Measurements from ENCODE around the gene PARP2. TPM values are rescaled to one million over a fixed set of nuclear protein-coding genes. Genes with fewer than 3 reads are reported as not detected.

The PARP2 gene
- total RNA-seq (17.4 and 22.4 TPM in 2 replicates), polyA plus RNA-seq (17.0 and 19.8 TPM in 2 replicates), polyA minus RNA-seq (4.7 and 8.5 TPM in 2 replicates)
- 11.1 TPM for total RNA-seq (2013)

DNA sequence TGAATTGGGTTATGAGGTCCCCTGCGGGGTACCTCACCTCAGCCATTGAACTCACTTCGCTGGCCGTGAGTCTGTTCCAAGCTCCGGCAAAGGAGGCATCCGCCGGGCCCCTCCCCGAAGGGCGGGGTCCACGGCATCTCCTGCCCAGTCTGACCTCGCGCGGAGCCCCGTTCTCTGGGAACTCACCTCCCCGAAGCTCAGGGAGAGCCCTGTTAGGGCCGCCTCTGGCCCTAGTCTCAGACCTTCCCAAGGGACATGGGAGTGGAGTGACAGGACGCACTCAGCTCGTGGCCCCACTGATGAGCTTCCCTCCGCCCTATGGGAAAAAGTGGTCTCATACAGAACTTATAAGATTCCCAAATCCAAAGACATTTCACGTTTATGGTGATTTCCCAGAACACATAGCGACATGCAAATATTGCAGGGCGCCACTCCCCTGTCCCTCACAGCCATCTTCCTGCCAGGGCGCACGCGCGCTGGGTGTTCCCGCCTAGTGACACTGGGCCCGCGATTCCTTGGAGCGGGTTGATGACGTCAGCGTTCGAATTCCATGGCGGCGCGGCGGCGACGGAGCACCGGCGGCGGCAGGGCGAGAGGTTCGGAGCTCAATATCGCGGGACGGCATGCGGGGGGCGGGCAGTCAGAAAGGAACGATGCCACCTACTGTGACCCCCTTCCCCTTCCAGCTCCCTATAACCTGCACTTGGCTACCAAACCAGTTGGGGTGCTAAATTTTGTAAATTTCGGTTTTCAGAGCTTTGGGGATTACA, at the start of gene PARP2:
Gene PARP2, plus strand, starts transcription at position 544 of the 770 bp plus-strand sequence. Its CDS starts 7 bp downstream, at position 551.
- Histone ChIP-seq H3K27ac (ENCODE audit: low read length in 2 of 2) (peak within 1 kb of the TSS; percentile 85 to 93), H2AFZ (ENCODE audit: insufficient read depth, low read depth, low read length, poor library complexity, severe bottlenecking) (peak within 1 kb of the TSS; percentile 83), H3K36me3 (replicated peaks in 1 of 2; ENCODE audit: control extremely low read depth in 1 of 2, control insufficient read depth in 1 of 2, extremely low read depth in 1 of 2, insufficient read depth in 2 of 2, low read length in 1 of 2) (peaks cover 1 to 3% of the 10 kb centered on the region in 2 experiments), H3K4me3 (ENCODE audit: control extremely low read depth in 1 of 5, extremely low read depth in 1 of 5, insufficient read depth in 1 of 5, low read depth in 2 of 5, low read length in 4 of 5) (peak within 1 kb of the TSS; percentile 79 to 96 (median 88)), H4K20me1 (ENCODE audit: control insufficient read depth, insufficient read depth, low read length, poor library complexity, severe bottlenecking) (no peaks in the 10 kb centered on the region), H3K27me3 (replicated peaks in 1 of 4; ENCODE audit: control extremely low read depth in 1 of 4, control insufficient read depth in 3 of 4, insufficient read depth in 4 of 4, low read length in 3 of 4) (no peaks in the 10 kb centered on the region), H3K79me2 (ENCODE audit: control insufficient read depth, insufficient read depth, low read length) (peaks cover 7% of the 10 kb centered on the region), H3K4me2 (replicated peaks; ENCODE audit: low read depth, low read length, poor library complexity, severe bottlenecking) (peak within 1 kb of the TSS; percentile 70), H3K9ac (ENCODE audit: low read length) (peak within 1 kb of the TSS; percentile 92), H3K4me1 (ENCODE audit: control insufficient read depth in 2 of 2, insufficient read depth in 2 of 2, low read length in 2 of 2) (peaks cover 6 to 10% of the 10 kb centered on the region in 2 donors), H3K9me3 (ENCODE audit: control extremely low read depth in 1 of 3, control insufficient read depth in 2 of 3, insufficient read depth in 1 of 3, low read length in 2 of 3) (peaks cover 0 to 3% (median 2%) of the 10 kb centered on the region in 3 donors)
- peaks cover 15% of the 10 kb centered on the region for H3K4me1 Mint-ChIP-seq
- ATAC-seq (ENCODE audit: low read depth) (peak; percentile 81), DNase-seq (peak; percentile 97)
- intact Hi-C loops (cut with micrococcal nuclease) = loop anchor here (1.0 to 5.0 kb wide), 11 partner anchors 10 to 759 kb away; partner anchors contain the start of genes APEX1, CCNB1IP1, PIP4P1 and PNP
- no peaks in the 10 kb centered on the region for H3K27me3 Mint-ChIP-seq
- POLR2A ChIA-PET = interaction anchor here (0.5 to 3.1 kb wide), 16 partner anchors 10 to 1094 kb away, joined by 3 to 19 read pairs (median 6); partner anchors contain the start of genes CCNB1IP1, PIP4P1, PNP and RNASE4
- no peaks in the 10 kb centered on the region for H3K9me3 Mint-ChIP-seq (ENCODE audit: insufficient read depth)
- CTCF ChIA-PET = interaction anchor here (0.7 to 5.5 kb wide), 19 partner anchors 10 to 746 kb away, joined by 3 to 88 read pairs (median 4); partner anchors contain the start of genes CCNB1IP1 and RNASE4
- TF ChIP-seq EZH2 (IDR thresholded peaks at IDR 0.05; ENCODE audit: borderline replicate concordance, insufficient read depth, low read depth, low read length, poor library complexity, severe bottlenecking) (no peak), CTCF (IDR thresholded peaks at IDR 0.05) (peak; percentile 22)
- H3K4me3 Mint-ChIP-seq = peak within 1 kb of the TSS; percentile 97
- peak within 1 kb of the TSS; percentile 99 for H3K27ac Mint-ChIP-seq
- under 1% methylated on average over 48 of the region's 50 CpGs for WGBS (ENCODE audit: insufficient coverage)

GRCh38 chr14:20294636-20295035, 48.8 kb upstream of the PARP2 start:
- Histone ChIP-seq H3K27ac (ENCODE audit: low read length in 2 of 2) (peak overlapping the region in 1 of 2 donors; percentile 45), H3K9me3 (ENCODE audit: control extremely low read depth in 1 of 3, control insufficient read depth in 2 of 3, insufficient read depth in 1 of 3, low read length in 2 of 3) (no peaks in the 10 kb centered on the region), H3K4me2 (replicated peaks; ENCODE audit: low read depth, low read length, poor library complexity, severe bottlenecking) (no peak overlapping the region), H3K4me3 (ENCODE audit: control extremely low read depth in 1 of 5, extremely low read depth in 1 of 5, insufficient read depth in 1 of 5, low read depth in 2 of 5, low read length in 4 of 5) (no peak overlapping the region), H2AFZ (ENCODE audit: insufficient read depth, low read depth, low read length, poor library complexity, severe bottlenecking) (no peak overlapping the region), H3K9ac (ENCODE audit: low read length) (no peak overlapping the region), H4K20me1 (ENCODE audit: control insufficient read depth, insufficient read depth, low read length, poor library complexity, severe bottlenecking) (no peaks in the 10 kb centered on the region), H3K4me1 (ENCODE audit: control insufficient read depth in 2 of 2, insufficient read depth in 2 of 2, low read length in 2 of 2) (peaks cover 4 to 11% of the 10 kb centered on the region in 2 donors), H3K27me3 (replicated peaks in 1 of 4; ENCODE audit: control extremely low read depth in 1 of 4, control insufficient read depth in 3 of 4, insufficient read depth in 4 of 4, low read length in 3 of 4) (no peaks in the 10 kb centered on the region), H3K36me3 (replicated peaks in 1 of 2; ENCODE audit: control extremely low read depth in 1 of 2, control insufficient read depth in 1 of 2, extremely low read depth in 1 of 2, insufficient read depth in 2 of 2, low read length in 1 of 2) (peaks cover 10 to 89% of the 10 kb centered on the region in 2 experiments), H3K79me2 (ENCODE audit: control insufficient read depth, insufficient read depth, low read length) (no peaks in the 10 kb centered on the region)
- ATAC-seq (ENCODE audit: low read depth) (no peak), DNase-seq (no peak)
- intact Hi-C loops (cut with micrococcal nuclease) = no loop called here
- no peak overlapping the region for H3K4me3 Mint-ChIP-seq
- no CpG with 5 or more reads among the region's 2 CpGs for WGBS (ENCODE audit: insufficient coverage)
- no peaks in the 10 kb centered on the region for H3K9me3 Mint-ChIP-seq (ENCODE audit: insufficient read depth)
- no peaks in the 10 kb centered on the region for H3K27me3 Mint-ChIP-seq
- TF ChIP-seq EZH2 (IDR thresholded peaks at IDR 0.05; ENCODE audit: borderline replicate concordance, insufficient read depth, low read depth, low read length, poor library complexity, severe bottlenecking) (no peak), CTCF (IDR thresholded peaks at IDR 0.05) (no peak)
- ChIA-PET CTCF (no interaction called here), POLR2A (no interaction called here)
- peak overlapping the region; percentile 3 for H3K27ac Mint-ChIP-seq
- peaks cover 16% of the 10 kb centered on the region for H3K4me1 Mint-ChIP-seq

All from B cell (primary cell).